GM23338 (cell line): ENCODE results near the gene PDC.

Experiments used
- CREB1 ChIP-seq: fragments of 250-450 bp; sonication (Bioruptor Pico); IDR thresholded peaks from 2 replicates; pipeline ENCODE4 v1.5.0; 2020; ENCODE audit warnings: low read depth, mild to moderate bottlenecking, moderate library complexity
- EZH2 ChIP-seq: fragments of 200-600 bp; sonication (generic); IDR thresholded peaks from one replicate; pipeline ENCODE4 v1.8.0; 2017; ENCODE audit warnings: antibody characterized with exemption, mild to moderate bottlenecking, low read depth; ENCODE audit not compliant: unreplicated experiment
- EZH2phosphoT487 ChIP-seq: fragments of 200-600 bp; sonication (generic); IDR thresholded peaks from one replicate; pipeline ENCODE4 v1.8.1; 2018; ENCODE audit warnings: antibody characterized with exemption; ENCODE audit not compliant: unreplicated experiment
- JUNB ChIP-seq: IDR thresholded peaks from one replicate; pipeline ENCODE4 v1.6.1; 2016; ENCODE audit warnings: antibody characterized with exemption; ENCODE audit not compliant: unreplicated experiment
- NANOG ChIP-seq: IDR thresholded peaks from 2 replicates; pipeline ENCODE4 v1.6.1; 2016; ENCODE audit warnings: antibody characterized with exemption, borderline replicate concordance
- POLR2AphosphoS5 ChIP-seq: IDR thresholded peaks from 2 replicates; pipeline ENCODE4 v1.6.1; 2016; ENCODE audit warnings: antibody characterized with exemption, low read depth
- STAT1 ChIP-seq: IDR thresholded peaks from one replicate; pipeline ENCODE4 v1.6.1; 2016; ENCODE audit warnings: antibody characterized with exemption; ENCODE audit not compliant: unreplicated experiment
- TF ChIP-seq, protein P1 (sequence below): IDR thresholded peaks from one replicate; pipeline ENCODE4 v1.6.1; 2018; ENCODE audit warnings: antibody characterized with exemption; ENCODE audit not compliant: unreplicated experiment
- TF ChIP-seq, protein P2 (sequence below), 2 experiments: fragments of 200-600 bp in 1 of 2; sonication (generic) in 1 of 2; conservative IDR thresholded peaks; 2 replicates each; pipeline versions ENCODE4 v1.5.1 to v1.6.1; 2016 to 2017; ENCODE audit warnings: antibody characterized with exemption in 2 of 2, low read depth in 2 of 2, mild to moderate bottlenecking in 2 of 2, moderate library complexity in 1 of 2
- TF ChIP-seq, protein P3 (sequence below): fragments of 250-450 bp; sonication (Bioruptor Pico); IDR thresholded peaks from 2 replicates; pipeline ENCODE4 v1.5.0; 2020; ENCODE audit warnings: mild to moderate bottlenecking, moderate library complexity

DNA sequence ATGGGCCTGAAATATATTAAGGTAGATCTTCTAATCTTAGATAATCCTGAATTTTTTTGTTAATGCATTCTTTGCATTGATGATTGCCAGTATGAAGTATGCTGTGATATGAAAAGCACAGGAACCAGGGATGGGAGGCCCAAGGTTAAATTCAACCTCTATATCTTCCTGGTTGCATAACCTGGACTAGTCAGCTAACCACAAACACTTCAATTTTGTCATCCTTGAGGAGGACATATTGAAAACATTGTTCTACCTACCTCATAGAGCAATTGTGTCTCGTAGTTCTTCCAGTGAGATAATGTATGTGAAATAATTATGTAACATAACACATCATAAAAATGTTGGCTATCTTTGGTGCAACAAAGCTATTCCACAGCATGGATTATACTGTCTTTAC is 25.6 kb downstream of the PDC start:
- TF ChIP-seq, protein P1, sequence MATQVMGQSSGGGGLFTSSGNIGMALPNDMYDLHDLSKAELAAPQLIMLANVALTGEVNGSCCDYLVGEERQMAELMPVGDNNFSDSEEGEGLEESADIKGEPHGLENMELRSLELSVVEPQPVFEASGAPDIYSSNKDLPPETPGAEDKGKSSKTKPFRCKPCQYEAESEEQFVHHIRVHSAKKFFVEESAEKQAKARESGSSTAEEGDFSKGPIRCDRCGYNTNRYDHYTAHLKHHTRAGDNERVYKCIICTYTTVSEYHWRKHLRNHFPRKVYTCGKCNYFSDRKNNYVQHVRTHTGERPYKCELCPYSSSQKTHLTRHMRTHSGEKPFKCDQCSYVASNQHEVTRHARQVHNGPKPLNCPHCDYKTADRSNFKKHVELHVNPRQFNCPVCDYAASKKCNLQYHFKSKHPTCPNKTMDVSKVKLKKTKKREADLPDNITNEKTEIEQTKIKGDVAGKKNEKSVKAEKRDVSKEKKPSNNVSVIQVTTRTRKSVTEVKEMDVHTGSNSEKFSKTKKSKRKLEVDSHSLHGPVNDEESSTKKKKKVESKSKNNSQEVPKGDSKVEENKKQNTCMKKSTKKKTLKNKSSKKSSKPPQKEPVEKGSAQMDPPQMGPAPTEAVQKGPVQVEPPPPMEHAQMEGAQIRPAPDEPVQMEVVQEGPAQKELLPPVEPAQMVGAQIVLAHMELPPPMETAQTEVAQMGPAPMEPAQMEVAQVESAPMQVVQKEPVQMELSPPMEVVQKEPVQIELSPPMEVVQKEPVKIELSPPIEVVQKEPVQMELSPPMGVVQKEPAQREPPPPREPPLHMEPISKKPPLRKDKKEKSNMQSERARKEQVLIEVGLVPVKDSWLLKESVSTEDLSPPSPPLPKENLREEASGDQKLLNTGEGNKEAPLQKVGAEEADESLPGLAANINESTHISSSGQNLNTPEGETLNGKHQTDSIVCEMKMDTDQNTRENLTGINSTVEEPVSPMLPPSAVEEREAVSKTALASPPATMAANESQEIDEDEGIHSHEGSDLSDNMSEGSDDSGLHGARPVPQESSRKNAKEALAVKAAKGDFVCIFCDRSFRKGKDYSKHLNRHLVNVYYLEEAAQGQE = no peak
- TF ChIP-seq, protein P2, sequence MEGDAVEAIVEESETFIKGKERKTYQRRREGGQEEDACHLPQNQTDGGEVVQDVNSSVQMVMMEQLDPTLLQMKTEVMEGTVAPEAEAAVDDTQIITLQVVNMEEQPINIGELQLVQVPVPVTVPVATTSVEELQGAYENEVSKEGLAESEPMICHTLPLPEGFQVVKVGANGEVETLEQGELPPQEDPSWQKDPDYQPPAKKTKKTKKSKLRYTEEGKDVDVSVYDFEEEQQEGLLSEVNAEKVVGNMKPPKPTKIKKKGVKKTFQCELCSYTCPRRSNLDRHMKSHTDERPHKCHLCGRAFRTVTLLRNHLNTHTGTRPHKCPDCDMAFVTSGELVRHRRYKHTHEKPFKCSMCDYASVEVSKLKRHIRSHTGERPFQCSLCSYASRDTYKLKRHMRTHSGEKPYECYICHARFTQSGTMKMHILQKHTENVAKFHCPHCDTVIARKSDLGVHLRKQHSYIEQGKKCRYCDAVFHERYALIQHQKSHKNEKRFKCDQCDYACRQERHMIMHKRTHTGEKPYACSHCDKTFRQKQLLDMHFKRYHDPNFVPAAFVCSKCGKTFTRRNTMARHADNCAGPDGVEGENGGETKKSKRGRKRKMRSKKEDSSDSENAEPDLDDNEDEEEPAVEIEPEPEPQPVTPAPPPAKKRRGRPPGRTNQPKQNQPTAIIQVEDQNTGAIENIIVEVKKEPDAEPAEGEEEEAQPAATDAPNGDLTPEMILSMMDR (conservative IDR thresholded peaks at IDR 0.05; ENCODE audit: low read depth in 2 of 2) = no peak
- TF ChIP-seq EZH2phosphoT487 = no peak
- TF ChIP-seq EZH2 = no peak
- no peak for TF ChIP-seq POLR2AphosphoS5
- TF ChIP-seq, protein P3, sequence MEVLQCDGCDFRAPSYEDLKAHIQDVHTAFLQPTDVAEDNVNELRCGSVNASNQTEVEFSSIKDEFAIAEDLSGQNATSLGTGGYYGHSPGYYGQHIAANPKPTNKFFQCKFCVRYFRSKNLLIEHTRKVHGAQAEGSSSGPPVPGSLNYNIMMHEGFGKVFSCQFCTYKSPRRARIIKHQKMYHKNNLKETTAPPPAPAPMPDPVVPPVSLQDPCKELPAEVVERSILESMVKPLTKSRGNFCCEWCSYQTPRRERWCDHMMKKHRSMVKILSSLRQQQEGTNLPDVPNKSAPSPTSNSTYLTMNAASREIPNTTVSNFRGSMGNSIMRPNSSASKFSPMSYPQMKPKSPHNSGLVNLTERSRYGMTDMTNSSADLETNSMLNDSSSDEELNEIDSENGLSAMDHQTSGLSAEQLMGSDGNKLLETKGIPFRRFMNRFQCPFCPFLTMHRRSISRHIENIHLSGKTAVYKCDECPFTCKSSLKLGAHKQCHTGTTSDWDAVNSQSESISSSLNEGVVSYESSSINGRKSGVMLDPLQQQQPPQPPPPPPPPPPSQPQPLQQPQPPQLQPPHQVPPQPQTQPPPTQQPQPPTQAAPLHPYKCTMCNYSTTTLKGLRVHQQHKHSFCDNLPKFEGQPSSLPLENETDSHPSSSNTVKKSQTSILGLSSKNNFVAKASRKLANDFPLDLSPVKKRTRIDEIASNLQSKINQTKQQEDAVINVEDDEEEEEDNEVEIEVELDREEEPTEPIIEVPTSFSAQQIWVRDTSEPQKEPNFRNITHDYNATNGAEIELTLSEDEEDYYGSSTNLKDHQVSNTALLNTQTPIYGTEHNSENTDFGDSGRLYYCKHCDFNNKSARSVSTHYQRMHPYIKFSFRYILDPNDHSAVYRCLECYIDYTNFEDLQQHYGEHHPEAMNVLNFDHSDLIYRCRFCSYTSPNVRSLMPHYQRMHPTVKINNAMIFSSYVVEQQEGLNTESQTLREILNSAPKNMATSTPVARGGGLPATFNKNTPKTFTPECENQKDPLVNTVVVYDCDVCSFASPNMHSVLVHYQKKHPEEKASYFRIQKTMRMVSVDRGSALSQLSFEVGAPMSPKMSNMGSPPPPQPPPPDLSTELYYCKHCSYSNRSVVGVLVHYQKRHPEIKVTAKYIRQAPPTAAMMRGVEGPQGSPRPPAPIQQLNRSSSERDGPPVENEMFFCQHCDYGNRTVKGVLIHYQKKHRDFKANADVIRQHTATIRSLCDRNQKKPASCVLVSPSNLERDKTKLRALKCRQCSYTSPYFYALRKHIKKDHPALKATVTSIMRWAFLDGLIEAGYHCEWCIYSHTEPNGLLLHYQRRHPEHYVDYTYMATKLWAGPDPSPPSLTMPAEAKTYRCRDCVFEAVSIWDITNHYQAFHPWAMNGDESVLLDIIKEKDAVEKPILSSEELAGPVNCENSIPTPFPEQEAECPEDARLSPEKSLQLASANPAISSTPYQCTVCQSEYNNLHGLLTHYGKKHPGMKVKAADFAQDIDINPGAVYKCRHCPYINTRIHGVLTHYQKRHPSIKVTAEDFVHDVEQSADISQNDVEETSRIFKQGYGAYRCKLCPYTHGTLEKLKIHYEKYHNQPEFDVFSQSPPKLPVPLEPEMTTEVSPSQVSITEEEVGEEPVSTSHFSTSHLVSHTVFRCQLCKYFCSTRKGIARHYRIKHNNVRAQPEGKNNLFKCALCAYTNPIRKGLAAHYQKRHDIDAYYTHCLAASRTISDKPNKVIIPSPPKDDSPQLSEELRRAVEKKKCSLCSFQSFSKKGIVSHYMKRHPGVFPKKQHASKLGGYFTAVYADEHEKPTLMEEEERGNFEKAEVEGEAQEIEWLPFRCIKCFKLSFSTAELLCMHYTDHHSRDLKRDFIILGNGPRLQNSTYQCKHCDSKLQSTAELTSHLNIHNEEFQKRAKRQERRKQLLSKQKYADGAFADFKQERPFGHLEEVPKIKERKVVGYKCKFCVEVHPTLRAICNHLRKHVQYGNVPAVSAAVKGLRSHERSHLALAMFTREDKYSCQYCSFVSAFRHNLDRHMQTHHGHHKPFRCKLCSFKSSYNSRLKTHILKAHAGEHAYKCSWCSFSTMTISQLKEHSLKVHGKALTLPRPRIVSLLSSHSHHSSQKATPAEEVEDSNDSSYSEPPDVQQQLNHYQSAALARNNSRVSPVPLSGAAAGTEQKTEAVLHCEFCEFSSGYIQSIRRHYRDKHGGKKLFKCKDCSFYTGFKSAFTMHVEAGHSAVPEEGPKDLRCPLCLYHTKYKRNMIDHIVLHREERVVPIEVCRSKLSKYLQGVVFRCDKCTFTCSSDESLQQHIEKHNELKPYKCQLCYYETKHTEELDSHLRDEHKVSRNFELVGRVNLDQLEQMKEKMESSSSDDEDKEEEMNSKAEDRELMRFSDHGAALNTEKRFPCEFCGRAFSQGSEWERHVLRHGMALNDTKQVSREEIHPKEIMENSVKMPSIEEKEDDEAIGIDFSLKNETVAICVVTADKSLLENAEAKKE = no peak
- TF ChIP-seq NANOG = no peak
- TF ChIP-seq JUNB = no peak
- no peak for TF ChIP-seq CREB1
- TF ChIP-seq STAT1 = no peak
